Loucy (cell line): ENCODE results near the gene CPNE9.

Experiments used
- EZH2phosphoT487 ChIP-seq: fragments of 200-600 bp; IDR thresholded peaks from 2 replicates; pipeline ENCODE4 v1.6.1; 2018; ENCODE audit warnings: antibody characterized with exemption, mild to moderate bottlenecking, moderate library complexity, borderline replicate concordance
- TF ChIP-seq, protein P1 (sequence below): fragments of 200-600 bp; sonication (generic); conservative IDR thresholded peaks from 2 replicates; pipeline ENCODE4 v1.5.1; 2014; ENCODE audit warnings: mild to moderate bottlenecking, antibody characterized with exemption, low read length

- TF ChIP-seq, protein P1, sequence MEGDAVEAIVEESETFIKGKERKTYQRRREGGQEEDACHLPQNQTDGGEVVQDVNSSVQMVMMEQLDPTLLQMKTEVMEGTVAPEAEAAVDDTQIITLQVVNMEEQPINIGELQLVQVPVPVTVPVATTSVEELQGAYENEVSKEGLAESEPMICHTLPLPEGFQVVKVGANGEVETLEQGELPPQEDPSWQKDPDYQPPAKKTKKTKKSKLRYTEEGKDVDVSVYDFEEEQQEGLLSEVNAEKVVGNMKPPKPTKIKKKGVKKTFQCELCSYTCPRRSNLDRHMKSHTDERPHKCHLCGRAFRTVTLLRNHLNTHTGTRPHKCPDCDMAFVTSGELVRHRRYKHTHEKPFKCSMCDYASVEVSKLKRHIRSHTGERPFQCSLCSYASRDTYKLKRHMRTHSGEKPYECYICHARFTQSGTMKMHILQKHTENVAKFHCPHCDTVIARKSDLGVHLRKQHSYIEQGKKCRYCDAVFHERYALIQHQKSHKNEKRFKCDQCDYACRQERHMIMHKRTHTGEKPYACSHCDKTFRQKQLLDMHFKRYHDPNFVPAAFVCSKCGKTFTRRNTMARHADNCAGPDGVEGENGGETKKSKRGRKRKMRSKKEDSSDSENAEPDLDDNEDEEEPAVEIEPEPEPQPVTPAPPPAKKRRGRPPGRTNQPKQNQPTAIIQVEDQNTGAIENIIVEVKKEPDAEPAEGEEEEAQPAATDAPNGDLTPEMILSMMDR = no peak
- TF ChIP-seq EZH2phosphoT487 = no peak
Measured at GRCh38 chr3:9675736-9676290, 27.8 kb upstream of the CPNE9 start.
